GM12878 (cell line): ENCODE measurements around the gene MITD1. TPM values are rescaled to one million over a fixed set of nuclear protein-coding genes. Genes with fewer than 3 reads are reported as not detected.

ENCODE experiments used
- ATAC-seq: fragments of 200-7000 bp; cut with Tn5 transposase; 3 replicates; pipeline ENCODE4 v1.9.1; 2020; ENCODE audit warnings: mild to moderate bottlenecking, moderate library complexity
- BruUV-seq: library from RNA; stranded (reverse); fragments of 400-500 nt; replicated peaks from 2 replicates; lab custom pipeline; 2021; lab: Mats Ljungman, UMichigan
- CTCF ChIA-PET: fragments of 300-600 bp; sonication (Branson Sonifier 250); formaldehyde crosslinking; extraction: SDS; loops from one replicate; lab custom pipeline; 2021; ENCODE audit warnings: inconsistent platforms; lab: Yijun Ruan, JAX
- POLR2A ChIA-PET: fragments of 350-600 bp; formaldehyde crosslinking; extraction: SDS; loops from one replicate; lab custom pipeline; 2021; ENCODE audit warnings: inconsistent platforms; lab: Charles Lee
- RAD21 ChIA-PET: fragments of 300-600 bp; sonication (Branson Sonifier 250); formaldehyde crosslinking; loops from one replicate; lab custom pipeline; 2023; ENCODE audit warnings: antibody characterized with exemption; ENCODE audit not compliant: unreplicated experiment; lab: Charles Lee
- SMC1A ChIA-PET: fragments of 300-600 bp; sonication (Branson Sonifier 250); formaldehyde crosslinking; loops from one replicate; lab custom pipeline; 2023; ENCODE audit not compliant: unreplicated experiment, uncharacterized antibody; lab: Charles Lee
- DNase-seq: peaks from one replicate; pipeline ENCODE4 v3.0.0-alpha.2; 2011; ENCODE audit warnings: low read depth, low spot score
- FAIRE-seq: peaks from 3 replicates; lab custom pipeline; 2011; peaks lifted over from hg19 to GRCh38; lab: Jason Lieb, UNC
- H2AFZ ChIP-seq: 2 replicates; pipeline ENCODE4 v1.6.0; 2011; ENCODE audit warnings: low read depth, low read length, control low read depth; ENCODE audit not compliant: control insufficient read depth
- H3K27ac ChIP-seq: 2 replicates; pipeline ENCODE4 v1.5.1; 2011; ENCODE audit warnings: control low read depth; ENCODE audit not compliant: control insufficient read depth, insufficient read depth
- H3K27me3 ChIP-seq, 2 experiments: replicated peaks in 1 of 2; 2 replicates each; pipeline versions ENCODE4 v1.6.0 to v1.6.1; 2011; ENCODE audit warnings: low read length in 1 of 2; ENCODE audit not compliant: control insufficient read depth in 2 of 2, insufficient read depth in 2 of 2
- H3K36me3 ChIP-seq, 2 experiments: 2 replicates each; pipeline ENCODE4 v1.5.1; 2011; ENCODE audit warnings: low read length in 1 of 2; ENCODE audit not compliant: control insufficient read depth in 2 of 2, insufficient read depth in 2 of 2
- H3K4me1 ChIP-seq: 2 replicates; pipeline ENCODE4 v1.6.1; 2011; ENCODE audit warnings: mild to moderate bottlenecking, low read length, moderate library complexity, mixed read lengths; ENCODE audit not compliant: control insufficient read depth, insufficient read depth
- H3K4me2 ChIP-seq: 2 replicates; pipeline ENCODE4 v1.6.0; 2011; ENCODE audit warnings: control low read depth; ENCODE audit not compliant: control insufficient read depth, insufficient read depth
- H3K4me3 ChIP-seq: fragments of 200-600 bp; sonication (generic); 2 replicates; pipeline ENCODE4 v1.5.1; 2016
- H3K79me2 ChIP-seq: 2 replicates; pipeline ENCODE4 v1.6.0; 2011; ENCODE audit warnings: low read length; ENCODE audit not compliant: control insufficient read depth, insufficient read depth
- H3K9ac ChIP-seq: 2 replicates; pipeline ENCODE4 v1.8.0; 2011; ENCODE audit warnings: low read length, control low read depth, mixed read lengths; ENCODE audit not compliant: control insufficient read depth, insufficient read depth
- H3K9me3 ChIP-seq: replicated peaks from 3 replicates; pipeline ENCODE4 v1.5.1; 2011; ENCODE audit warnings: mild to moderate bottlenecking, low read length; ENCODE audit not compliant: control insufficient read depth, insufficient read depth
- H4K20me1 ChIP-seq: 2 replicates; pipeline ENCODE4 v1.6.0; 2011; ENCODE audit not compliant: control insufficient read depth, insufficient read depth
- ASH2L ChIP-seq: fragments of 300-600, 200-600 bp; sonication (generic); IDR thresholded peaks from 2 replicates; pipeline ENCODE4 v1.6.1; 2017; ENCODE audit warnings: low read depth, mild to moderate bottlenecking, borderline replicate concordance
- CBX5 ChIP-seq: sonication (generic); IDR thresholded peaks from 2 replicates; pipeline ENCODE4 v1.6.1; 2016; ENCODE audit warnings: low read depth, moderate library complexity, mild to moderate bottlenecking, inconsistent platforms
- CHD1 ChIP-seq: IDR thresholded peaks from 2 replicates; pipeline ENCODE4 v1.6.1; 2012; ENCODE audit warnings: low read depth, low read length, improper control_type of control experiment
- ETV6 ChIP-seq, 2 experiments: fragments of 450-650 bp in 1 of 2; IDR thresholded peaks in 1 of 2; conservative IDR thresholded peaks in 1 of 2; 2 replicates each; pipeline ENCODE4 v1.6.1; 2014; ENCODE audit warnings: antibody characterized with exemption in 1 of 2, borderline replicate concordance in 1 of 2, low read depth in 1 of 2, mild to moderate bottlenecking in 1 of 2, moderate library complexity in 1 of 2
- EZH2 ChIP-seq: IDR thresholded peaks from 2 replicates; pipeline ENCODE4 v1.6.1; 2012; ENCODE audit warnings: low read depth, mild to moderate bottlenecking, control low read depth, inconsistent platforms, low read length, borderline replicate concordance; ENCODE audit not compliant: control insufficient read depth
- HDAC2 ChIP-seq: fragments of 200-600 bp; sonication (generic); IDR thresholded peaks from 2 replicates; pipeline ENCODE4 v1.6.1; 2017
- IRF4 ChIP-seq: IDR thresholded peaks from 2 replicates; pipeline ENCODE4 v1.6.1; 2011; ENCODE audit warnings: low read depth, low read length
- IRF5 ChIP-seq: fragments of 450-650 bp; IDR thresholded peaks from 2 replicates; pipeline ENCODE4 v1.6.1; 2017; ENCODE audit warnings: borderline replicate concordance
- MTA2 ChIP-seq: fragments of 450-650 bp; IDR thresholded peaks from 2 replicates; pipeline ENCODE4 v1.6.1; 2016; ENCODE audit warnings: low read depth, mild to moderate bottlenecking, moderate library complexity
- MXI1 ChIP-seq: fragments of 150-350 bp; IDR thresholded peaks from 2 replicates; pipeline ENCODE4 v1.6.1; 2011; ENCODE audit warnings: low read depth, mild to moderate bottlenecking, inconsistent platforms, low read length, improper control_type of control experiment
- NR2C1 ChIP-seq: fragments of 450-650 bp; IDR thresholded peaks from 2 replicates; pipeline ENCODE4 v1.6.1; 2017; ENCODE audit warnings: antibody characterized with exemption, mild to moderate bottlenecking, moderate library complexity
- NRF1 ChIP-seq: conservative IDR thresholded peaks from 2 replicates; pipeline ENCODE4 v1.6.1; 2011; ENCODE audit warnings: mild to moderate bottlenecking, low read depth, low read length, improper control_type of control experiment
- SMAD1 ChIP-seq: fragments of 450-650 bp; IDR thresholded peaks from 2 replicates; pipeline ENCODE4 v1.6.1; 2018; ENCODE audit warnings: mild to moderate bottlenecking, low read depth; ENCODE audit not compliant: partially characterized antibody
- SMC3 ChIP-seq: IDR thresholded peaks from 2 replicates; pipeline ENCODE4 v1.6.1; 2011; ENCODE audit warnings: low read length, improper control_type of control experiment, borderline replicate concordance
- SPI1 ChIP-seq: IDR thresholded peaks from 2 replicates; pipeline ENCODE4 v1.6.1; 2011; ENCODE audit warnings: low read depth, mild to moderate bottlenecking, low read length, moderate library complexity, borderline replicate concordance; ENCODE audit not compliant: insufficient read depth
- TCF12 ChIP-seq: IDR thresholded peaks from 2 replicates; pipeline ENCODE4 v1.6.1; 2011; ENCODE audit warnings: low read depth, mild to moderate bottlenecking, low read length
- USF1 ChIP-seq: IDR thresholded peaks from 2 replicates; pipeline ENCODE4 v1.6.1; 2011; ENCODE audit warnings: borderline replicate concordance, low read depth, mild to moderate bottlenecking, moderate library complexity, mixed read lengths, low read length; ENCODE audit not compliant: insufficient read depth; ENCODE audit errors: extremely low read length
- ZBTB33 ChIP-seq: fragments of 450-650 bp; IDR thresholded peaks from 2 replicates; pipeline ENCODE4 v1.6.1; 2017; ENCODE audit warnings: mild to moderate bottlenecking
- WGBS: methylation state at CpG from one replicate; pipeline ENCODE4 v1.1.6; 2016; ENCODE audit warnings: low lambda C conversion rate; ENCODE audit not compliant: insufficient replicate concordance, insufficient coverage; ENCODE audit errors: missing lambda C conversion rate; 5-methylcytosine and 5-hydroxymethylcytosine counted together
- in situ Hi-C: fragments of 300-500 bp; cut with MboI; formaldehyde crosslinking; loops from 9 replicates; pipeline ENCODE4 v1.14.3; 2018; ENCODE audit warnings: mixed read lengths
- intact Hi-C: fragments of 100-400 bp; cut with micrococcal nuclease; formaldehyde crosslinking; loops from one replicate; pipeline ENCODE4 v1.14.2; 2022; ENCODE audit not compliant: unreplicated experiment
- polyA plus RNA-seq, 11 experiments: library from polyadenylated mRNA; depleted of rRNA in 4 of 11; unstranded in 6 of 11; stranded (reverse) in 5 of 11; fragments of >200 nt; fragmentation: Nextera tagmentation in 4 of 11; fragmentation: Illumina TruSeq in 1 of 11; extraction: Ambion mirVana in 4 of 11; extraction: Trizol in 1 of 11; gene quantifications; 1 replicate in 1 of 11; 2 replicates in 10 of 11; pipeline versions ENCODE4 v1.2.1 to v1.2.3, GENCODE V29; 2011 to 2016; ENCODE audit warnings: inconsistent platforms in 2 of 11, missing spikeins in 2 of 11, low read depth in 1 of 11
- total RNA-seq, 4 experiments: library from RNA; depleted of rRNA in 3 of 4; stranded (reverse); fragments of >200 nt in 3 of 4; fragmentation: Illumina TruSeq in 1 of 4; extraction: Trizol in 1 of 4; gene quantifications; 2 replicates each; pipeline versions ENCODE4 v1.2.1 to v1.2.3, GENCODE V29; 2013 to 2021

The MITD1 gene
- total and polyA plus RNA-seq, 10 of the 15 experiments (the other 5 are each of a cell fraction or from before 2014, with no cell fraction given): 33.0 to 116 (median 63.5) TPM

- FAIRE-seq (no peak), DNase-seq (no peak), ATAC-seq (no peak)
- intact Hi-C loops (no loop called here), in situ Hi-C loops (no loop called here)
- H3K9ac ChIP-seq: no peak overlapping the region
- 100% methylated on average over 5 of the region's 5 CpGs for WGBS
- H3K4me2 ChIP-seq: no peak overlapping the region
- POLR2A ChIA-PET: no interaction called here
- SMC1A ChIA-PET: no interaction called here
- H3K27ac ChIP-seq: no peak overlapping the region
- no peaks in the 10 kb centered on the region for H3K27me3 ChIP-seq
- H2AFZ ChIP-seq: no peak overlapping the region
- no peaks in the 10 kb centered on the region for H3K9me3 ChIP-seq
- CTCF ChIA-PET: no interaction called here
- no TSS peak for BruUV-seq
- TF ChIP-seq ZBTB33: no peak
- TF ChIP-seq HDAC2: no peak
- no peak for TF ChIP-seq USF1
- TF ChIP-seq ASH2L: no peak
- TF ChIP-seq SPI1: no peak
- TF ChIP-seq NR2C1: no peak
- TF ChIP-seq SMC3: no peak
- no peak for TF ChIP-seq NRF1
- no peak for TF ChIP-seq CHD1
- no peak for TF ChIP-seq SMAD1
- no peak for TF ChIP-seq ETV6 (conservative IDR thresholded peaks at IDR 0.05 in 1 of 2, IDR thresholded peaks at IDR 0.05 in 1 of 2; ENCODE audit: borderline replicate concordance in 1 of 2, low read depth in 1 of 2)
- no peak for TF ChIP-seq CBX5
- TF ChIP-seq IRF5: no peak
- no peak for TF ChIP-seq MTA2
- no peak for TF ChIP-seq EZH2
- no peak for TF ChIP-seq IRF4
- TF ChIP-seq MXI1: no peak
- TF ChIP-seq TCF12: no peak
- no peaks in the 10 kb centered on the region for H3K36me3 ChIP-seq
- H3K4me1 ChIP-seq: no peaks in the 10 kb centered on the region
- no peak overlapping the region for H3K4me3 ChIP-seq
- H3K79me2 ChIP-seq: no peaks in the 10 kb centered on the region
- RAD21 ChIA-PET: no interaction called here
- H4K20me1 ChIP-seq: no peaks in the 10 kb centered on the region
Observed at GRCh38 chr2:99205491-99205890, 24.6 kb upstream of the MITD1 start.
